ENCODE results near the gene ZNF12. TPM values are rescaled to one million over a fixed set of nuclear protein-coding genes. Genes with fewer than 3 reads are reported as not detected.

The ZNF12 gene
- total RNA-seq, result 29.1 and 34.2 TPM in 2 replicates

DNA sequence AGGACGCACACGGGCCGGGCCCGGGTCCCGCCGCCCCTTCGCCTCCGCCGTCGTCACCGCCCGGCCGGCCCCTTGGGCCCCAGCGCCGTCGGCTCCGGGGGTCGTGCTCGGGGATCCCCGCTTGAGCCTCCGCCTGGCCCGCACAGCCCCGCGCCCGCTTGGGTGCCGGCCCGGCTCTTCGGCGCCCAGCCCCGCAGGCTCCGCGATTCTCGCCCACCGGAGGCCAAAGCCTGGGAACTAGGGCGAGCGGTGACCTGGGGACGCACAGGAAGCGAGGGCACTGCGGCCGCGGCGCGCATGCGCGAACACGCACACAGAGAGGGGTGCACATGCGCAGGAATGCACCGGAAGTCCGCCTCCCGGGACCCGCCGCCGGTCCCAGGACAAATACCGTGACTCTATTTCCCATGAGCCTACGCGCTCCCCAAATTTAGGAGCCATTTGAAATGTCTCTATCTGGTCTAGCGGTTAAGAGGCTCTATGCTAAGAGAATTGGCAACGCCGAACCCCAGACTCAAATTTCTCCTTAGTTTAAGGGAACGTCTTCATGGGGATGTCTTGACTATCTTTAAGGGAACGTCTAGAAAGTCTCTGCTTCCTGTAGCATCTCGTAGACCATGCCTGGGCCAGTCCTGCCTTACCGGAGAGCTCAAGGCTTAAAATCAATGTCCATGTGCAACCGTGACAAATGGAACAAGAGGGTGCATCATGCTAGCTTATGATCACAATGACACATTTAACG lies at the start of gene ZNF12:
ZNF12 (minus strand) TSS at position 282 of the 742 bp plus-strand sequence. CDS start 1,774 bp downstream, outside the sequence.

GRCh38 chr7:6753964-6754363 lies 47.2 kb upstream of the ZNF12 start, which contains the start of gene RSPH10B2:
TSS of gene RSPH10B2 (plus strand) at chr7:6754103. CDS start at chr7:6757678, 3,575 bp downstream.

Other genes starting within 250 kb of the ZNF12 start
- 318 and 339 TPM in 2 replicates for gene KDELR2, start 222.8 kb downstream of the ZNF12 start, total RNA-seq
- gene GRID2IP, start 155.5 kb downstream of the ZNF12 start, total RNA-seq, result under 0.01 and 0.11 TPM in 2 replicates
- 57.0 and 63.0 TPM in 2 replicates for gene ZDHHC4, start 129.5 kb downstream of the ZNF12 start, total RNA-seq
- gene INTS15, start 116.9 kb downstream of the ZNF12 start, total RNA-seq, result 14.5 and 19.2 TPM in 2 replicates
- gene ZNF853, start 91.3 kb downstream of the ZNF12 start, total RNA-seq, result 0.86 and 4.8 TPM in 2 replicates
- 10.8 and 11.5 TPM in 2 replicates for gene ZNF316, start 69.6 kb downstream of the ZNF12 start, total RNA-seq
- gene RSPH10B2, start 47.2 kb upstream of the ZNF12 start, total RNA-seq, result 0.11 TPM in 1 of 2 replicates, not detected in the other
- 56.1 and 72.1 TPM in 2 replicates for gene CCZ1B, start 119.3 kb upstream of the ZNF12 start, total RNA-seq